SK-N-SH (cell line): Measurements from ENCODE around the gene LRTM2.
A peak's percentile ranks its signal among the peaks of the same experiment; 100 is the strongest.

ENCODE experiments used
- CTCF ChIP-seq: fragments of 200-600 bp; sonication (generic); IDR thresholded peaks from 2 replicates; pipeline ENCODE4 v1.6.1; 2017; ENCODE audit warnings: antibody characterized with exemption, mild to moderate bottlenecking, moderate library complexity
- EZH2phosphoT487 ChIP-seq: fragments of 200-600 bp; sonication (generic); IDR thresholded peaks from 2 replicates; pipeline ENCODE4 v1.6.1; 2017; ENCODE audit warnings: low read depth, mixed run types, mild to moderate bottlenecking, antibody characterized with exemption, moderate library complexity, borderline replicate concordance
- FOSL2 ChIP-seq: IDR thresholded peaks from 2 replicates; pipeline ENCODE4 v1.4.0; 2012; ENCODE audit warnings: low read depth, mild to moderate bottlenecking, moderate library complexity, borderline replicate concordance
- NFIC ChIP-seq: IDR thresholded peaks from 2 replicates; pipeline ENCODE4 v1.4.0; 2012; ENCODE audit warnings: borderline replicate concordance
- PBX3 ChIP-seq: IDR thresholded peaks from 2 replicates; pipeline ENCODE4; 2012
- POLR2AphosphoS5 ChIP-seq: IDR thresholded peaks from 2 replicates; pipeline ENCODE4 v1.6.1; 2012; ENCODE audit warnings: low read depth, low read length
- RCOR1 ChIP-seq: fragments of 150-350 bp; IDR thresholded peaks from 2 replicates; pipeline ENCODE4 v1.6.1; 2017; ENCODE audit warnings: antibody characterized with exemption, low read length
- TCF12 ChIP-seq: IDR thresholded peaks from 2 replicates; pipeline ENCODE4 v1.4.0; 2012
- YY1 ChIP-seq: IDR thresholded peaks from 2 replicates; pipeline ENCODE4 v1.4.0; 2012; ENCODE audit warnings: low read depth, mild to moderate bottlenecking

DNA sequence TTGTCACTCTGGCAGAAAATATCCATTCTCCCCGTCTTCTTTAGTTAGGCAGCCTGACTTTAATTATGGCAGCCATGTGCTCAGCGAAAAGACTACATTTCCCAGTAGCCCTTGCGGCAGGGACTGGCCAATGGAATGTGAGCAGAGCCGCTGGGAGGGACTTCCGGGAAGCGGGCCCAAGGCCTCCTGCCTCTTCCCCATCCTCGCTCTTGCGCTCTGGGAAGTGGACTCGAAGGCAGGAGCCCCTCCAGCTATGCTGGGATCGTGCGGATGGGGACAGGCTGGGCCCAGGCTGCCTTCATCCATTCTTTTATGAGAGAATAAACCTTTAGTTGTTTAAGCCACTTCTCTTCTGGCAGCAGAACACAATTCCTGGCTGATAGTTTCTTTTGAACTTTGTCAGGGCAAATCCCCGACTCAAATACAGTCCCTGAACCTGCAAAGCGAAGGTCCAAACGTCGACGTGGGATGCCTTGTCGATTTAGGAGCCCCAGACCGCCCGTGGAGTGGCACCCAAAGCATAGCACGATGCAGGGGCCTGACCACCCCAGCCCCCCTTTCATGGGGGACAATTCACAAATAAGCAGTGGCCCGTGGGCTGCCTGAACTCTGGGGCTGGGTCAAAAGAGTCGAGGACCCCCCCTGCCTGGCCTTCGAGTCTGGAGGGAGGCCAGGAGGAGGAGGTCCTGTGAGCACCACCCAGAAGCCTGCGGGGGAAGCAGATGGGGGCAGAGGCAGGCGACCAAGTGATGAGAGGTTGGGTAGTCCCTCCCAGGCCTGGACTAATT lies 15.6 kb upstream of the LRTM2 start:
- TF ChIP-seq CTCF (no peak), POLR2AphosphoS5 (peak; percentile 56; the same call in 1 of the 2 replicates), YY1 (peak; percentile 93), EZH2phosphoT487 (no peak), TCF12 (peak; percentile 51; the same call in 1 of the 2 replicates), FOSL2 (no peak), PBX3 (no peak), NFIC (no peak), RCOR1 (no peak)
